K562 (cell line): ENCODE data around the gene CCNI. TPM values are rescaled to one million over a fixed set of nuclear protein-coding genes. Genes with fewer than 3 reads are reported as not detected.

Experiments used
- AFF4 ChIP-seq: sonication (generic); formaldehyde crosslinking; IDR thresholded peaks from 2 replicates; pipeline ENCODE4 v1.8.0; 2023; ENCODE audit warnings: mild to moderate bottlenecking, missing genetic modification reagents
- CTCF ChIP-seq, 3 experiments: IDR thresholded peaks in 2 of 3; conservative IDR thresholded peaks in 1 of 3; 2 replicates each; pipeline ENCODE4 v1.5.1; 2011 to 2012; ENCODE audit warnings: low read length in 3 of 3, mild to moderate bottlenecking in 3 of 3, control low read depth in 2 of 3, improper control_type of control experiment in 1 of 3, inconsistent platforms in 1 of 3, low read depth in 1 of 3, mixed read lengths in 1 of 3, moderate library complexity in 1 of 3; ENCODE audit not compliant: insufficient read depth in 2 of 3
- ETV5 ChIP-seq: sonication (generic); formaldehyde crosslinking; IDR thresholded peaks from 2 replicates; pipeline ENCODE4 v1.4.0; 2020; ENCODE audit warnings: low read depth, mild to moderate bottlenecking, missing genetic modification reagents
- FOXA1 ChIP-seq: fragments of 450-650 bp; IDR thresholded peaks from 2 replicates; pipeline ENCODE4 v1.6.1; 2016; ENCODE audit warnings: mild to moderate bottlenecking, borderline replicate concordance
- GTF2F1 ChIP-seq: IDR thresholded peaks from 2 replicates; pipeline ENCODE4 v1.6.1; 2011; ENCODE audit warnings: low read depth, low read length, improper control_type of control experiment
- NCOA4 ChIP-seq: fragments of 450-650 bp; IDR thresholded peaks from 2 replicates; pipeline ENCODE4 v1.6.1; 2018; ENCODE audit warnings: mild to moderate bottlenecking; ENCODE audit not compliant: partially characterized antibody
- POLR2AphosphoS5 ChIP-seq: IDR thresholded peaks from 2 replicates; pipeline ENCODE4 v1.6.1; 2011; ENCODE audit warnings: mild to moderate bottlenecking, low read depth, low read length, moderate library complexity; ENCODE audit not compliant: control insufficient read depth, insufficient read depth
- RBBP5 ChIP-seq: fragments of 200-600 bp; sonication (generic); IDR thresholded peaks from 2 replicates; pipeline ENCODE4 v1.6.1; 2012; ENCODE audit warnings: borderline replicate concordance, mild to moderate bottlenecking, low read length, control low read depth, inconsistent platforms; ENCODE audit not compliant: insufficient read depth, poor library complexity, severe bottlenecking
- TAF1 ChIP-seq: IDR thresholded peaks from 2 replicates; pipeline ENCODE4 v1.6.1; 2011; ENCODE audit warnings: mild to moderate bottlenecking, low read length, moderate library complexity; ENCODE audit not compliant: insufficient read depth, control insufficient read depth, severe bottlenecking; ENCODE audit errors: extremely low read depth
- TAF7 ChIP-seq: fragments of 450-650 bp; IDR thresholded peaks from 2 replicates; pipeline ENCODE4 v1.6.1; 2016; ENCODE audit warnings: missing genetic modification characterization, missing compliant biosample characterization
- TEAD4 ChIP-seq, 2 experiments: sonication (generic) in 1 of 2; formaldehyde crosslinking in 1 of 2; IDR thresholded peaks; 2 replicates each; pipeline versions ENCODE4 v1.6.1 to v1.8.0; 2012 to 2022; ENCODE audit warnings: borderline replicate concordance in 1 of 2, inconsistent platforms in 1 of 2, low read length in 1 of 2, mild to moderate bottlenecking in 1 of 2, missing genetic modification reagents in 1 of 2
- XRCC5 ChIP-seq: fragments of 200-400 bp; formaldehyde crosslinking; IDR thresholded peaks from 2 replicates; pipeline ENCODE4 v1.6.1; 2017; ENCODE audit warnings: low read depth, mild to moderate bottlenecking, low read length
- polyA plus RNA-seq, 8 experiments: library from polyadenylated mRNA; depleted of rRNA in 4 of 8; stranded (reverse) in 5 of 8; unstranded in 3 of 8; fragments of >200 nt; fragmentation: Nextera tagmentation in 2 of 8; fragmentation: Illumina TruSeq in 1 of 8; extraction: Ambion mirVana in 2 of 8; extraction: Trizol in 1 of 8; gene quantifications; 2 replicates each; pipeline versions ENCODE4 v1.2.1 to v1.2.3, GENCODE V29; 2011 to 2014; ENCODE audit warnings: inconsistent platforms in 1 of 8, missing spikeins in 1 of 8
- total RNA-seq, 7 experiments: library from RNA; depleted of rRNA in 6 of 7; stranded (reverse); fragments of >200 nt in 6 of 7; fragmentation: Illumina TruSeq in 2 of 7; extraction: Trizol in 2 of 7; gene quantifications; 2 replicates each; pipeline versions ENCODE4 v1.2.1 to v1.2.3, GENCODE V29; 2011 to 2021; ENCODE audit warnings: low replicate concordance in 1 of 7

Gene CCNI
- total and polyA plus RNA-seq, 9 of the 15 experiments (the other 6 are each of a cell fraction or from before 2014, with no cell fraction given), result 43.3 to 159 (median 98.5) TPM

GRCh38 chr4:77044461-77045150, 31.2 kb downstream of the CCNI start (continued):
- TF ChIP-seq CTCF (IDR thresholded peaks at IDR 0.05 in 2 of 3, conservative IDR thresholded peaks at IDR 0.05 in 1 of 3; ENCODE audit: insufficient read depth in 2 of 3, low read depth in 1 of 3, low read length in 3 of 3) (peak; percentile 32 to 67 (median 63); a peak in 4 of 6 replicates), RBBP5 (no peak), TAF7 (no peak), GTF2F1 (no peak), AFF4 (CRISPR knock-in tag) (0 out of 2 replicates have a peak, but pooled peaks have one; percentile 28), XRCC5 (no peak), POLR2AphosphoS5 (no peak), NCOA4 (no peak), FOXA1 (no peak), TEAD4 (IDR thresholded peaks at IDR 0.05; ENCODE audit: low read length) (0 out of 2 replicates have a peak, but pooled peaks have one; percentile 19), TEAD4 (CRISPR knock-in tag; IDR thresholded peaks at IDR 0.05; ENCODE audit: borderline replicate concordance) (no peak), ETV5 (CRISPR knock-in tag) (no peak), TAF1 (no peak)
